IPS-18a (cell line): ENCODE measurements around the gene TMEM231.
"Not testable (repeated sequence)": the region's sequence is repeated elsewhere in the genome, so short reads cannot be mapped to it uniquely, and the experiment has no call there.

Experiments used
- H3K27ac ChIP-seq: one replicate; pipeline ENCODE4 v1.5.1; 2013; ENCODE audit warnings: low read length
- H3K27me3 ChIP-seq: one replicate; pipeline ENCODE4 v1.6.1; 2013; ENCODE audit warnings: mild to moderate bottlenecking, low read length; ENCODE audit not compliant: control insufficient read depth, insufficient read depth
- H3K36me3 ChIP-seq: one replicate; pipeline ENCODE4 v1.6.1; 2013; ENCODE audit warnings: low read depth, low read length; ENCODE audit not compliant: control insufficient read depth
- H3K4me1 ChIP-seq: one replicate; pipeline ENCODE4 v1.6.1; 2013; ENCODE audit warnings: low read depth, low read length; ENCODE audit not compliant: control insufficient read depth
- H3K4me3 ChIP-seq: one replicate; pipeline ENCODE4 v1.5.1; 2013; ENCODE audit warnings: low read length
- H3K9ac ChIP-seq: one replicate; pipeline ENCODE4 v1.6.1; 2013; ENCODE audit warnings: mild to moderate bottlenecking, low read length, moderate library complexity
- H3K9me3 ChIP-seq: one replicate; pipeline ENCODE4 v1.6.1; 2013; ENCODE audit warnings: low read depth, low read length; ENCODE audit not compliant: control insufficient read depth

The TMEM231 gene

DNA sequence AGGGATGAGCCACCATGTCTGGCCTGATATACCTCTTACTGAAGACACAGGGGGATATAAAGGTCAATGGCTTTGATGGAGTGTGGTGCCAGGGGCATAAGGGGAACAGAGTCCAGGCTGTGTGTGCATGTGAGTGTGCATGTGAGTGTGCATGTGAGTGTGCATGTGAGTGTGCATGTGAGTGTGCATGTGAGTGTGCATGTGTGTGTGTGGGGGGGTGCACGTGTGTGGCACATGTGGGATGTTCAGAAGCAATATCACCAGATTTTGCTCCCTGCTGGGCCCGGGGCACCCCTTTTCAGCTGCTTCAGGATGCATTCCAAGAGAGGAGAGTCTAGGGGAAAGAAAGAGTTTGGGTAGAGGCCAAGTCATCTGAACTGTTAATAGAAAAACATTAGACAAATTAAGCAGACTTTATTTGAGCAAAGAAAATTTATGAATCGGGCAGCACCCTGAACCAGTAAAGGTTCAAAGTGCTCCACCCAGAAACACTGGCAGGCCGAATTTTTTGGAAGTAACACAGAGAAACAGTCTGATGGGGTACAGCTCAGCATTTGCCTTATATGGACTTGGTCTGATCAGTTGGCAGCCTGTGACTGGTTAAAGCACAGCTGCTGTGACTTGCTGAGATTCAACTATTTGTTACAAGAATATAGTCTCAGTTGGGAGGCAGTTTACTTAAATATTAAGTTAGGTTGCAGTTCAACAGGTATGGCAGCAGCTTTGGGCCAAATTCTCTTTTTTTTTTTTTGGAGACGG lies 29.8 kb downstream of the TMEM231 start:
- H3K9ac ChIP-seq = no peak overlapping the region
- H3K27ac ChIP-seq = no peak overlapping the region
- no peaks in the 10 kb centered on the region for H3K9me3 ChIP-seq
- H3K4me1 ChIP-seq = no peaks in the 10 kb centered on the region
- no peak overlapping the region for H3K4me3 ChIP-seq
- no peaks in the 10 kb centered on the region for H3K27me3 ChIP-seq
- no peaks in the 10 kb centered on the region for H3K36me3 ChIP-seq

DNA sequence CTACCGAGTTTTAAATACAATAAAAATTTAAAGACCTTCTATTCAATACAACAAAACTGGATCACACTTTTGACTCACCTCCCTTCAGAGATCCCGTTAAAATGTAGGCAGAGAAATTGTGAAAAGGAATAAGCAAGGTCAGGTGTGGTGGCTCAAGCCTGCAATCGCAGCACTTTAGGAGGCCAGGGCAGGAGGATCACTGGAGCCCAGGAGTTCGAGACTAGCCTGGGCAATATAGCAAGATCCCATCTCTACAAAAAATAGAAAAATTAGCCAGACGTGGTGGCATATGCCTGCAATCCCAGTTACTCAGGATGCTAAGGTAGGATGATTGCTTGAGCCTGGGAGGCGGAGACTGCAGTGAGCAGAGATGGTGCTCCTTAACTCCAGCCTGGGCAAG lies 36.9 kb downstream of the TMEM231 start:
- Histone ChIP-seq H3K4me3 (no peak overlapping the region), H3K36me3 (no peaks in the 10 kb centered on the region), H3K27ac (no peak overlapping the region), H3K9ac (no peak overlapping the region), H3K27me3 (no peaks in the 10 kb centered on the region), H3K9me3 (no peaks in the 10 kb centered on the region), H3K4me1 (no peaks in the 10 kb centered on the region)

GRCh38 chr16:75516189-75516966 lies 39.7 kb downstream of the TMEM231 start:
- H3K27me3 ChIP-seq, H3K36me3 ChIP-seq, H3K4me1 ChIP-seq, H3K9me3 ChIP-seq, H3K27ac ChIP-seq: not testable (repeated sequence)
- peak overlapping the region; percentile 80 for H3K4me3 ChIP-seq
- H3K9ac ChIP-seq = peak overlapping the region; percentile 63

DNA sequence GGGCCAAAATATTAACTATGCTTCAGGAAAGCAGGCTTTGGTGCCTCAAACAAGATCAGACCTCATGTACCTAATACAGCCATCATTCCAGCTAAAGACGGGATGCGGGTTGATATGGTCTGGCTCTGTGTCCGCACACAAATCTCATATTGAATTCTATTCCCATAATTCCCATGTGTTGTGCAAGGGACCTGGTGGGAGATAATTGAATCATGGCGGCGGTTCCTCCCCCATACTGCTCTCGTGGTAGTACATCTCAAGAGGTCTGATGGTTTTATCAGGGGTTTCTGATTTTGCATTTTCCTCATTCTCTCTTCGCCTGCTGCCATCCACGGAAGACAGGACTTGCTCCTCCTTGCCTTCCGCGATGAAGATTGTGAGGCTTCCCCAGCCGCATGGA lies 41.8 kb downstream of the TMEM231 start:
- H3K9me3 ChIP-seq = no peaks in the 10 kb centered on the region
- no peaks in the 10 kb centered on the region for H3K27me3 ChIP-seq
- H3K4me3 ChIP-seq = no peak overlapping the region
- H3K9ac ChIP-seq = no peak overlapping the region
- no peaks in the 10 kb centered on the region for H3K36me3 ChIP-seq
- no peak overlapping the region for H3K27ac ChIP-seq
- H3K4me1 ChIP-seq = no peaks in the 10 kb centered on the region

DNA sequence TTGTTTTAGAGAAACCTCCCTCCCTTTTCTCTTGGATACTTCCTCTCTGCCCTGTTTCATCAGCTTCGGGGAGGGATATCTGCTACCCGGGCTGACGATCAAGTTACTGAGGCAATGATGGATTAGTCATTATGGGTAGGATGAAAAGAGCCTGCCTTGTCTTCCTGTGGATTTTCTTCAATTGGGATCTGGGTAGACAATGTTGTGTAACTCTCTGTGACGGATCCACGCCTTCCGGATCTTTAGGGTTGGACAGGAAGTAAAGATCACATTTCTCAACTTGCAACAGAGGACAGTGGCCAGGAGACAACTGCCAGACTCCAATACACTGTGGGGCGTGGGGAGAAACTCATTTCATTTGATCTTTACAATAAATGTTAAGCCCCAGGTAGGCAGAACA lies 49.5 kb downstream of the TMEM231 start:
- Histone ChIP-seq H3K27ac (no peak overlapping the region), H3K4me3 (no peak overlapping the region), H3K4me1 (no peaks in the 10 kb centered on the region), H3K27me3 (no peaks in the 10 kb centered on the region), H3K9ac (no peak overlapping the region), H3K36me3 (no peaks in the 10 kb centered on the region), H3K9me3 (no peaks in the 10 kb centered on the region)

- H3K36me3 ChIP-seq = no peaks in the 10 kb centered on the region
- no peaks in the 10 kb centered on the region for H3K27me3 ChIP-seq
- H3K4me3 ChIP-seq = no peak overlapping the region
- H3K9me3 ChIP-seq = no peaks in the 10 kb centered on the region
- H3K27ac ChIP-seq = no peak overlapping the region
- H3K9ac ChIP-seq = no peak overlapping the region
- H3K4me1 ChIP-seq = no peaks in the 10 kb centered on the region
These were observed 49.9 kb downstream of the TMEM231 start for GRCh38 chr16:75506107-75506506.

DNA sequence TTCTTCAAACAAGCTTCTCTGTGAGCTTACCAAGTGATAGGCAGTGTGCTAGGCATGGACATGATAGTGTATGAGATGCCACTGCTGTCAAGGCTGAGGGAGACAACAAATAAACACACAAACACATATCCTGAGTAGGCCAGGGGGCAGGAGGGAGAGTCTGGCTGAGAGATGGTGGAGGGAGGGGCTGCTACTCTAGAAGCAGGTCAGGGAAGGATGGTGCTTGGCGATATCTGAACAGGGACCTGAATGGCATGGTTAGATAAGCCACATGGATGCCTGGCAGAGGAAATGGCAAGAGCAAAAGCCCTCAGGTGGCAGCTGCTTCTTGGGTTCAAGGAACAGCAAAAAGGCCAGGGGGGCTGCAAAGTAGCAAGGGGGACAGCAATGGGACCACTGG lies 52.3 kb downstream of the TMEM231 start:
- Histone ChIP-seq H3K4me1 (no peaks in the 10 kb centered on the region), H3K27me3 (no peaks in the 10 kb centered on the region), H3K27ac (no peak overlapping the region), H3K9me3 (no peaks in the 10 kb centered on the region), H3K4me3 (no peak overlapping the region), H3K36me3 (no peaks in the 10 kb centered on the region), H3K9ac (no peak overlapping the region)

- Histone ChIP-seq H3K9ac (no peak overlapping the region), H3K4me1 (no peaks in the 10 kb centered on the region), H3K4me3 (no peak overlapping the region), H3K36me3 (no peaks in the 10 kb centered on the region), H3K27ac (no peak overlapping the region), H3K9me3 (no peaks in the 10 kb centered on the region), H3K27me3 (no peaks in the 10 kb centered on the region)
These were observed 53.0 kb downstream of the TMEM231 start for GRCh38 chr16:75502916-75503605.

DNA sequence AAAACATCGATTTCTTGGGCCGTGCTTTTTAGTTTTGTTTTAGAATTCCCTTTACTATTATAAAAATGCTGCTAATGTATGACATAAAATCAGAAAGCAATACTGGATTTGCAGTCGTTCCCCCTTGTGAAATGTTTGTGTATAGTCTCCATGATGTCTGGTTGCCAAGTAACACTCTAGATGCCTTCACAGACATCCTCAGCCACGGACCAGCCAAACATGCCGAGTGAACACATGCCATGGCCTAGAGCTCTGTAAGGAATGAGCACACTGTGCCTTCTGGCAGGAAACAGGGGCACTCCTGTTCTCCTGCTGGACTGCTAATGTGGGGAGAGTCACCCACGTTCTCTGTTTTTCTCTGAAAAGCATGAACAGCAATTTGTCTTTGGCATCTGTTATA lies 54.2 kb downstream of the TMEM231 start:
- not testable (repeated sequence) for H3K4me3 ChIP-seq, H3K4me1 ChIP-seq, H3K27me3 ChIP-seq, H3K9ac ChIP-seq, H3K27ac ChIP-seq, H3K36me3 ChIP-seq, H3K9me3 ChIP-seq

DNA sequence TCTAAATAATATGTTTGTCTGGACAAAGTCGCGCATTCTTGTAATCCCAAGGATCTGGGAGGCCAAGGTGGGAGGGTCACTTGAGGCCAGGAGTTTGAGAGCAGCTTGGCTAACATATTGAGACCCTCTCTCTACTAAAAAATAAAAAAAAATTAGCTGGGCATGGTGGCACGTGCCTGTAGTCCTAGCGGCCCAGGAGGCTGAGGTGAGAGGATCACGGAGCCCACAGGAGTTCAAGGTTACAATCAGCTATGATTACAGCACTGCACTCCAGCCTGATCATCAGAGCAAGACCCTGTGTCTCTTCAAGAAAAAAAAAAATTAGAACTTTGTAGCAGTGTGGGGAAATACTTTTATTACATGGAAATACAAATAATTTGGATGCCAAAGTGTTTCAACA lies 54.7 kb downstream of the TMEM231 start:
- Histone ChIP-seq H3K9me3 (no peaks in the 10 kb centered on the region), H3K27me3 (no peaks in the 10 kb centered on the region), H3K36me3 (no peaks in the 10 kb centered on the region), H3K4me1 (no peaks in the 10 kb centered on the region), H3K4me3 (no peak overlapping the region), H3K9ac (no peak overlapping the region), H3K27ac (no peak overlapping the region)

DNA sequence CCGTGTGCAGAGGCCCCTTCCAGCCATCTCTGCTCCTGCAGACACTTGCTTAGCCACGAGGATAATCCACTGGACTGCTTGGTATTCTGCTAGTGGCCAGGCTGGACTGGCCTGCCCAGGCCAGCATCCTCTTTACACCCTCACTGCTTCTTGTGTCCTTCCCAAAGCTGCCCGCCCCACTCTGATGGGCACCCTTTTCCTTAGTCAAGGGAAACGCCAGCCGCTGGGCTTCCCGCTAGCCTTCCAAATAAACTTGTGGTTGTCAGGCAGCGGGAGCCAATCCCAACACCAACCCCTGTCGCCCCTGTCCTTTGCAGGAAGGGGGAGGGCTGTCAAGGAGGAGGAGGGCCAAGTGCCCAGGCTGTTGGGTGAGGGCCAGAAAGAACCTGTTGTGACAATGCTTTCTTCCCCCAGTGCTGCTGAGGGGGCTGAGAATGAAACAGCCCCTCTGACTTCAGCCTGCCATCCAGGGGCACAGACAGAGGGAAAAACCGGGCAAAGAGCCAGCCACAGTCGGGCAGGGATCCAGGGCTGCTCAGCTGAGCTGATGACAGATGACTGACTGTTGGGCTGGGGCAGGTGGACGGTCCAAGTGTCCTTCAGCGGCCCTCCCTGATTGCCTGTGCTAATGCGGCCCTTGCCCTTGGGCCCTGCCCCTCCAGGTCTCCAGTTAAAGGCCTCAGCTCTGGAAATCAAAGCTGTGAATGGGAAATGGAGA lies 57.3 kb downstream of the TMEM231 start:
- not testable (repeated sequence) for H3K4me1 ChIP-seq, H3K9ac ChIP-seq, H3K4me3 ChIP-seq, H3K27me3 ChIP-seq, H3K27ac ChIP-seq, H3K36me3 ChIP-seq, H3K9me3 ChIP-seq
